Bronchial epithelial cell (primary cell): ENCODE data around the gene NCBP2. TPM values are rescaled to one million over a fixed set of nuclear protein-coding genes. Genes with fewer than 3 reads are reported as not detected.
"Not testable (repeated sequence)": the region's sequence is repeated elsewhere in the genome, so short reads cannot be mapped to it uniquely, and the experiment has no call there.

Experiments used
- DNase-seq: peaks from one replicate; pipeline ENCODE4 v3.0.0-alpha.2; 2010; ENCODE audit warnings: low read depth
- FAIRE-seq: peaks from 2 replicates; lab custom pipeline; 2011; peaks lifted over from hg19 to GRCh38; lab: Jason Lieb, UNC
- H3K27me3 ChIP-seq: 2 replicates; pipeline ENCODE4 v1.5.1; 2011; ENCODE audit warnings: low read length; ENCODE audit not compliant: control insufficient read depth, insufficient read depth
- H3K36me3 ChIP-seq: 2 replicates; pipeline ENCODE4 v1.5.1; 2011; ENCODE audit warnings: low read length; ENCODE audit not compliant: control insufficient read depth, insufficient read depth
- H3K4me3 ChIP-seq: 2 replicates; pipeline ENCODE4 v1.5.1; 2011; ENCODE audit warnings: mild to moderate bottlenecking, low read depth, low read length, control low read depth
- total RNA-seq: library from RNA; depleted of rRNA; stranded (reverse); fragments of >200 nt; gene quantifications from 2 replicates; pipeline ENCODE4 v1.2.1, GENCODE V29; 2014
- TF ChIP-seq, protein P1 (sequence below): IDR thresholded peaks from 2 replicates; pipeline ENCODE4 v1.5.1; 2011; ENCODE audit warnings: mild to moderate bottlenecking, moderate library complexity, low read length, control low read depth, inconsistent platforms; ENCODE audit not compliant: insufficient read depth, severe bottlenecking

Gene NCBP2
- total RNA-seq, 1 donor from 2014 or later, result 94.0 TPM

DNA sequence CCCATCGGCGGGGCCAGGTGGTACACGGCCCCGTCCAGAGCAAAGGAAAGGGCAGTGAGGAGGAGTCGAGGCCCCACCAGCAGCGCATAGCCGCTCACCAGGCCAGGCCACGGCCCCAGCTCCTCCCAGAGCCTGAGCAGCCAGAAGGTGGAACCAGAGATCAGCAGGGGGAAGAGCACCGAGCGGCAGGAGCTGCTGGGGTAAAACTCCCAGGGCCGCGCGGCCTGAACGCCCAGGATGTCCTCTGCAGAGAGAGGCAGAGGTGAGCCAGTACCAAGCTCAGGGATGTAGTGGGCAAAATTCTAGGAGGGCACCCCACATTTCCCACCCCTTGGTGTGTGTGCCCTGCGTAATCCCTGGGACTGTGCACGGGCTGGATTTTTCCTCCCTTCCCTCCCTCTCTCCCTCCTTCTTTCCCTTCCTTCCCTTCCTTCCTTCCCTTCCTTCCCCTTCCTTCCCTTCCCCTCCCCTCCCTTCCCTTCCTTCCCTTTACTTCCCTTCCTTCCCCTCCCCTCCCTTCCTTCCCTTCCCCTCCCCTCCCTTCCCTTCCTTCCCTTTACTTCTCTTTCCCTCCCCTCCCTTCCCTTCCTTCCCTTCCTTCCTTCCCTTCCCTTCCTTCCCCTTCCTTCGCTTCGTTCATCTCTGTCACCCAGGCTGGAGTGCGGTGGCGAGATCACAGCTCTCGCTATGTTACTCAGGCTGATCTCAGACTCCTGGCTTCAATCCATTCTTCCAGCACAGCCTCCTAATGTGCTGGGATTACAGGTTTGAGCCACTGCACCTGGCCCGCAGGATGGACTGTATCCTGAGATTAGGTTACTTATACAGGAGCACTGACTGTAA is 6.3 kb upstream of the NCBP2 start:
- Histone ChIP-seq H3K27me3 (no peaks in the 10 kb centered on the region), H3K36me3 (no peaks in the 10 kb centered on the region), H3K4me3 (no peak overlapping the region)
- no peak for DNase-seq
- TF ChIP-seq, protein P1, sequence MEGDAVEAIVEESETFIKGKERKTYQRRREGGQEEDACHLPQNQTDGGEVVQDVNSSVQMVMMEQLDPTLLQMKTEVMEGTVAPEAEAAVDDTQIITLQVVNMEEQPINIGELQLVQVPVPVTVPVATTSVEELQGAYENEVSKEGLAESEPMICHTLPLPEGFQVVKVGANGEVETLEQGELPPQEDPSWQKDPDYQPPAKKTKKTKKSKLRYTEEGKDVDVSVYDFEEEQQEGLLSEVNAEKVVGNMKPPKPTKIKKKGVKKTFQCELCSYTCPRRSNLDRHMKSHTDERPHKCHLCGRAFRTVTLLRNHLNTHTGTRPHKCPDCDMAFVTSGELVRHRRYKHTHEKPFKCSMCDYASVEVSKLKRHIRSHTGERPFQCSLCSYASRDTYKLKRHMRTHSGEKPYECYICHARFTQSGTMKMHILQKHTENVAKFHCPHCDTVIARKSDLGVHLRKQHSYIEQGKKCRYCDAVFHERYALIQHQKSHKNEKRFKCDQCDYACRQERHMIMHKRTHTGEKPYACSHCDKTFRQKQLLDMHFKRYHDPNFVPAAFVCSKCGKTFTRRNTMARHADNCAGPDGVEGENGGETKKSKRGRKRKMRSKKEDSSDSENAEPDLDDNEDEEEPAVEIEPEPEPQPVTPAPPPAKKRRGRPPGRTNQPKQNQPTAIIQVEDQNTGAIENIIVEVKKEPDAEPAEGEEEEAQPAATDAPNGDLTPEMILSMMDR, result peak; percentile 27
- no peak for FAIRE-seq

DNA sequence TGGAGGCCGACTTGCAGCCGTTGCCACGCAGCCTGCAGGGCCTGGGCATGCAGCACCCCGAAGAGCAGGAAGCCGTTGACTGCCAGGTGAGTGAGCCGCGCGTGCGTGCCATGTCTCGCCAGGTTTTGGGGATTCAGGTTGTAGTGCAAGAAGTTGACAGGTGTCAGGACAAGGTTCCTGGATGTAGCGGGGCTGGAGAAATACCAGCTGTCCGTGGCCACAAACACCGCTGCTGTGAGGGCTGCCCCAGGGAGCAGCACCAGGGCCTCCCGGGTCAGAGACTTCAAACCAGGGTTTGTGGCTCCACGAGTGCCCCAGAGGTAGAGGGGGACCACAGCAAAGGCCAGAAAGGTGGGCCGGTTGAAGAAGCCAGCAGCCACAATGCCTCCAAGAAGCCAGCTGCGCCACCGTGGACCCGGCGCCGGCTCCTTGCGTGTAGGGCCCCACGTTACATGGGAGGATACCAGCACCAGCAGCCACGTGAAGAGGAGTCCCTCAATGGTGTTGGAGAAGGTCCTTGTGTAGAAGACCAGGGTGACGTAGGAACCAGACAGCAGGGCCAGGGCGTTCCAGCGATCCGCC is 5.6 kb upstream of the NCBP2 start:
- FAIRE-seq (no peak), DNase-seq (no peak)
- Histone ChIP-seq H3K36me3 (no peaks in the 10 kb centered on the region), H3K4me3 (no peak overlapping the region), H3K27me3 (no peaks in the 10 kb centered on the region)
- TF ChIP-seq, protein P1, result no peak

- no peaks in the 10 kb centered on the region for H3K27me3 ChIP-seq
- no peaks in the 10 kb centered on the region for H3K36me3 ChIP-seq
- FAIRE-seq (no peak), DNase-seq (no peak)
- H3K4me3 ChIP-seq, result no peak overlapping the region
- TF ChIP-seq, protein P1, result peak; percentile 20
These were observed 5.0 kb upstream of the NCBP2 start for GRCh38 chr3:196947136-196947859.

- not testable (repeated sequence) for H3K27me3 ChIP-seq, H3K36me3 ChIP-seq, DNase-seq, H3K4me3 ChIP-seq, FAIRE-seq
These were observed 1.9 kb upstream of the NCBP2 start for GRCh38 chr3:196944037-196944790.

- H3K27me3 ChIP-seq, result no peaks in the 10 kb centered on the region
- peaks cover 5% of the 10 kb centered on the region for H3K36me3 ChIP-seq
- DNase-seq, result peak; percentile 30
- no peak for FAIRE-seq
- H3K4me3 ChIP-seq, result peak overlapping the region; percentile 99
- TF ChIP-seq, protein P1, result no peak
These were observed 568 bp upstream of the NCBP2 start for GRCh38 chr3:196942915-196943277.
